Skeletal muscle tissue (tissue), 4 donors: ENCODE measurements around the gene FRYL. TPM values are rescaled to one million over a fixed set of nuclear protein-coding genes. Genes with fewer than 3 reads are reported as not detected.
"Not testable (repeated sequence)": the region's sequence is repeated elsewhere in the genome, so short reads cannot be mapped to it uniquely, and the experiment has no call there.

Experiments used
- H3K27ac ChIP-seq: one replicate; pipeline ENCODE4 v1.7.0; 2013; ENCODE audit warnings: mild to moderate bottlenecking, low read depth, low read length, inconsistent platforms
- H3K27me3 ChIP-seq, 3 donors: one replicate each; pipeline ENCODE4 v1.7.0; 2013; ENCODE audit warnings: low read length in 3 of 3; ENCODE audit not compliant: control insufficient read depth in 3 of 3, insufficient read depth in 3 of 3
- H3K36me3 ChIP-seq, 3 donors: one replicate each; pipeline ENCODE4 v1.7.0; 2013; ENCODE audit warnings: low read length in 3 of 3; ENCODE audit not compliant: control insufficient read depth in 3 of 3, insufficient read depth in 3 of 3
- H3K4me1 ChIP-seq, 3 donors: one replicate each; pipeline ENCODE4 v1.7.0; 2013; ENCODE audit warnings: low read length in 3 of 3, mild to moderate bottlenecking in 3 of 3; ENCODE audit not compliant: control insufficient read depth in 3 of 3, insufficient read depth in 3 of 3
- H3K4me3 ChIP-seq, 3 donors: one replicate each; pipeline ENCODE4 v1.7.0; 2013; ENCODE audit warnings: low read length in 3 of 3
- H3K9ac ChIP-seq, 3 donors: one replicate each; pipeline ENCODE4 v1.7.0; 2013; ENCODE audit warnings: low read length in 3 of 3, mild to moderate bottlenecking in 3 of 3, moderate library complexity in 2 of 3, low read depth in 1 of 3
- H3K9me3 ChIP-seq, 3 donors: one replicate each; pipeline ENCODE4 v1.7.0; 2013; ENCODE audit warnings: low read length in 3 of 3; ENCODE audit not compliant: control insufficient read depth in 3 of 3
- total RNA-seq: library from RNA; depleted of rRNA; stranded (reverse); fragments of >200 nt; gene quantifications from one replicate; pipeline ENCODE4 v1.2.3, GENCODE V29; 2014
- donor health status: Osteomylitis.

Gene FRYL
- total RNA-seq, 1 donor from 2014 or later: 66.3 TPM

- Histone ChIP-seq H3K27ac (no peak overlapping the region), H3K27me3 (no peaks in the 10 kb centered on the region), H3K4me1 (no peaks in the 10 kb centered on the region), H3K9ac (no peak overlapping the region), H3K9me3 (no peaks in the 10 kb centered on the region), H3K4me3 (no peak overlapping the region), H3K36me3 (peaks cover 0 to 3% (median 3%) of the 10 kb centered on the region in 3 donors)
Measured at GRCh38 chr4:48706736-48707135, 73.3 kb downstream of the FRYL start.

DNA sequence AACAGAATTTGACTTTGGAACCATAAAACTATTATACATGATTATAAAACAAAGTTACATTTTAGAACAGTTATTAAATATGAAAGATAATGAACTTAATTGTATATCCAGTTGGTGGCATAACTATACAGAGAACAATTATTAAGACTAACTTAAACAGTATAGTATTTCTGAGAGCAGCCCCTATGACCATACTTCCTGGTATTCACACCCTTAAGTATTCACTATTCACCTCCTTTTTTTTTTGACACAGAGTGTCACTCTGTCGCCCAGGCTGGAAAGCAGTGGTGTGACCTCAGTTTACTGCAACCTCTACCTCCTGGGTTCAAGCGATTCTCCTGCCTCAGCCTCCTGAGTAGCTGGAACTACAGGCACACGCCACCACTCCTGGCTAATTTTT is 74.5 kb downstream of the FRYL start:
- no peaks in the 10 kb centered on the region for H3K4me1 ChIP-seq
- no peaks in the 10 kb centered on the region for H3K27me3 ChIP-seq
- H3K4me3 ChIP-seq: no peak overlapping the region
- no peaks in the 10 kb centered on the region for H3K9me3 ChIP-seq
- H3K9ac ChIP-seq: no peak overlapping the region
- H3K36me3 ChIP-seq: peaks cover 0 to 3% (median 3%) of the 10 kb centered on the region in 3 donors
- no peak overlapping the region for H3K27ac ChIP-seq

DNA sequence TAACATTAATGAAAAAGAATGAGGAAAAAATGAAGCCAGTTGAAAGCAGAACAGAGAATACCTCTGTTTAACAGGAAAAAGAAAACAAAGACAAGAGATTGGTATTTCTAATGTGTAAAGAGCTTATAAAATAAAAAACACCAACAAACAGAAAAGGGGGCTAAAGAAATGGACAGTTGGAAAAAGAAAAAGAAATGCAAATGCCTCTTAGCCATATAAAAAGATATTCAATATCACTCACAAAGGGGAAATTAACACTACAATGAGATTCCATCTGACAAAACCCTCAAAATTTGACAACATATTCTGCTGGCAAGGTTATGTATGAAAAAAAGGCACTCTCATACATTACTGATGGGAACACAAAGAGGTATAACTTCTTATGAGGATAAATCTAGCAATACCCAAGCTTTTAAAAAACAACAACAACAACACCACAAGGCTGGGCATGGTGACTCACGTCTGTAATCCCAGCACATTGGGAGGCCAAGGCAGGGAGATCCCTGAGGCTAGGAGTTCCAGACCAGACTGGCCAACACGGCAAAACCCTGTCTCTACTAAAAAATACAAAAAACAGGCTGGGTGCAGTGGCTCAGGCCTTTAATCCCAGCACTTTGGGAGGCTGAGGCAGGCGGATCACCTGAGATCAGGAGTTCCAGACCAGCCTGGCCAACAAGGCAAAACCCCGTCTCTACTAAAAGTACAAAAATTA is 75.8 kb downstream of the FRYL start:
- no peaks in the 10 kb centered on the region for H3K4me1 ChIP-seq
- H3K9me3 ChIP-seq: no peaks in the 10 kb centered on the region
- peaks cover 0 to 3% (median 0%) of the 10 kb centered on the region in 3 donors for H3K36me3 ChIP-seq
- H3K27me3 ChIP-seq: no peaks in the 10 kb centered on the region
- H3K9ac ChIP-seq: no peak overlapping the region
- H3K27ac ChIP-seq: no peak overlapping the region
- no peak overlapping the region for H3K4me3 ChIP-seq

- Histone ChIP-seq H3K27me3 (no peaks in the 10 kb centered on the region), H3K4me1 (peaks cover 4 to 13% (median 9%) of the 10 kb centered on the region in 3 donors), H3K36me3 (no peaks in the 10 kb centered on the region), H3K9me3 (no peaks in the 10 kb centered on the region), H3K4me3 (no peak overlapping the region), H3K27ac (no peak overlapping the region), H3K9ac (no peak overlapping the region)
Measured at GRCh38 chr4:48699475-48699874, 80.6 kb downstream of the FRYL start.

- Histone ChIP-seq H3K9me3 (no peaks in the 10 kb centered on the region), H3K27ac (no peak overlapping the region), H3K27me3 (no peaks in the 10 kb centered on the region), H3K9ac (no peak overlapping the region), H3K4me1 (peaks cover 4 to 13% (median 9%) of the 10 kb centered on the region in 3 donors), H3K36me3 (no peaks in the 10 kb centered on the region), H3K4me3 (no peak overlapping the region)
Measured at GRCh38 chr4:48698029-48698971, 81.8 kb downstream of the FRYL start.

GRCh38 chr4:48697516-48697915 is 82.6 kb downstream of the FRYL start:
- peaks cover 4 to 13% (median 10%) of the 10 kb centered on the region in 3 donors for H3K4me1 ChIP-seq
- not testable (repeated sequence) for H3K9ac ChIP-seq, H3K27ac ChIP-seq, H3K36me3 ChIP-seq, H3K4me3 ChIP-seq, H3K27me3 ChIP-seq, H3K9me3 ChIP-seq

GRCh38 chr4:48694824-48695223 is 85.3 kb downstream of the FRYL start:
- Histone ChIP-seq H3K36me3 (no peaks in the 10 kb centered on the region), H3K4me3 (no peak overlapping the region), H3K4me1 (peaks cover 4 to 13% (median 12%) of the 10 kb centered on the region in 3 donors), H3K9ac (no peak overlapping the region), H3K27me3 (no peaks in the 10 kb centered on the region), H3K27ac (no peak overlapping the region), H3K9me3 (no peaks in the 10 kb centered on the region)

DNA sequence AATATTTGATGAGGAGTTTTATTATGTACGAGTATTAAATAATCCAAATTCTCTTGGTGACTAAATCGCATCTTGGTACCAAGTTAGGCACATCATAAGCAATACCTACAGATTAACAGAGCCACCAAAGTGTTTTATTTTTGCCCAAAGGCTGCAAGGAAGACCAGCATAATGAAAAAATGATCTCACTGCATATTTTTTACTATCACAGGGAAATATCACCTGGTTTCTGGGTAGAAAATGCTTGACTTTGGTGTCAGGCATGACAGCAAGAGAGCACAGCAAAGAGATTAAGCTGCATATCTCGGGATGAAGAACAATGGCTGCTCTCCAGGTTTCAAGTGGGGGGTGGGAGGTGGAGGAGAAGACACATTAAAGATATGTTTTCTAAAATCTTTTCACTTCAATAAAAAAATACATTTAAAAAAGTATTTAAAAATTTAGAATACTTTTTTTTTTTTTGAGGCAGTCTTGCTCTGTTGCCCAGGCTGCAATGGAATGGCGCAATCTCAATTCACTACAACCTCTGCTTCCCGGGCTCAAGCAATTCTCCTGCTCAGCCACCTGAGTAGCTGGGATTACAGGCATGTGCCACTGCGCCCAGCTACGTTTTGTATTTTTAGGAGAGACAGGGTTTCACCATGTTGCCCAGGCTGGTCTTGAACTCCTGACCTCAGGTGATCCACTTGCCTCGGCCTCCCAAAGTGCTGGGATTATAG is 86.1 kb downstream of the FRYL start:
- no peaks in the 10 kb centered on the region for H3K9me3 ChIP-seq
- no peak overlapping the region for H3K4me3 ChIP-seq
- peaks cover 4 to 13% (median 12%) of the 10 kb centered on the region in 3 donors for H3K4me1 ChIP-seq
- no peaks in the 10 kb centered on the region for H3K27me3 ChIP-seq
- no peaks in the 10 kb centered on the region for H3K36me3 ChIP-seq
- H3K27ac ChIP-seq: no peak overlapping the region
- H3K9ac ChIP-seq: no peak overlapping the region

GRCh38 chr4:48692897-48693296 is 87.2 kb downstream of the FRYL start:
- no peak overlapping the region for H3K9ac ChIP-seq
- no peaks in the 10 kb centered on the region for H3K9me3 ChIP-seq
- H3K4me1 ChIP-seq: peaks cover 0 to 4% (median 3%) of the 10 kb centered on the region in 3 donors
- H3K4me3 ChIP-seq: no peak overlapping the region
- H3K27me3 ChIP-seq: no peaks in the 10 kb centered on the region
- no peak overlapping the region for H3K27ac ChIP-seq
- H3K36me3 ChIP-seq: no peaks in the 10 kb centered on the region
